ENCODE data around the gene TMEM217. TPM values are rescaled to one million over a fixed set of nuclear protein-coding genes. Genes with fewer than 3 reads are reported as not detected.
"Not testable (repeated sequence)": the region's sequence is repeated elsewhere in the genome, so short reads cannot be mapped to it uniquely, and the experiment has no call there.

Gene TMEM217
- not detected for polyA plus RNA-seq (2012; ENCODE audit: insufficient read depth, insufficient read length)

DNA sequence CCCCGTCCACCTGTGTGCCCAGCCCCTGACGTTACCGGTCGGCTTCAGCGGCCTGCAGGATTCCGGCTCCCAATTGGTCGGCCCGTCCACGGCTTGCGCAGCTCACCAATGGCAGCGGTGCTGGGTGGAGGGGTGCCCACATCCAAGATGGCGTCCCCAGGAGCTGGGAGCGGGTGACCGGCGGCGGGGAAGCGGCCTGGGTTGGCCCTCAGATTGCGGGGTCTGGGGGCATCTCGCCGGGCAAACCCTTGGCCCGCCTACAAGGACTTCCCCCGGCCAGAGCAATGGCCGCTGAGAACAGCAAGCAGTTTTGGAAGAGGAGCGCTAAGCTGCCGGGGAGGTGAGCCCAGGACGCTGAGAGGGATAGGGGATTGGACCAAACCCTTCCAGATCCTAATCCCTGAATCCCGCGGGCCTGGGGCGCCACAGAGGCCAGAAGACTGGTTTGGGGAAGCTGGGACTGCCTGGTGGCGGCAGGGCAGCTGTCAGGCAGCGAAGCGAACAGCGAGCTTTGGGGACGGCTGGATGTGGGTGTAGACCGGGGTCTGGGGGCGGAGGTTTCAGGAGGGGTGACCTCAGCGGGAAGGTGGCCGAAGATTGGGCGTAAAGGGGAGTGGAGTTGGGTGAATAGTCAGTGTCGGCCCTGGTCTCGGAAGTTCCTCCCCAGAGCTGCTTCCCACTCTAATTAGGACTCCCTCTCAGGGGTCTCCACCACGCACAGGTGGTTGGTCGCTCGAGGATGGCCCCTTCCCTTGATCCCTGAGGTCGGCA lies at the start of gene TMEM217, which contains the start of gene TBC1D22B:
Gene TMEM217 (minus strand): TSS at position 511 of the 771 bp plus-strand sequence. CDS start 39,114 bp downstream, outside the sequence.
Gene TBC1D22B (plus strand): TSS at position 139 of the 771 bp plus-strand sequence. CDS start 146 bp downstream, at position 285.
- DNase-seq (ENCODE audit: low read depth, low spot score): peak; percentile 88
- peak within 1 kb of the TSS; percentile 91 for H3K4me3 ChIP-seq (ENCODE audit: low read length)

DNA sequence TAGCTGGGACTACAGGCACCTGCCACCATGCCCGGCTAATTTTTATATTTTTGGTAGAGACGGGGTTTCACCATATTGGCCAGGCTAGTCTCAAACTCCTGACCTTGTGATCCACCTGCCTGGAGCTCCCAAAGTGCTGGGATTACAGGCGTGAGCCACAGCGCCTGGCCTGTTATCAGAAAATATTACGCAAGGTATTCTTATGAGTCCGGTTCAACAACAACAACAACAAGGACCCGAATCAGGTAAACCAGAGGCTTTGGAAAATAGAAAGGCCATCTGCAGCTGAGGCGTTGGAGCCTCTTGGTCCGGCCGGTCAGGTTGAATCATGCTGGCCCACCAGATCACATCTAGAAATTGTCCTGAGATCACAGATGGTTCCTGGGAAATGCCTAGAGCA lies 49.5 kb upstream of the TMEM217 start:
- H3K4me3 ChIP-seq (ENCODE audit: low read length); DNase-seq (ENCODE audit: low read depth, low spot score): not testable (repeated sequence)

DNA sequence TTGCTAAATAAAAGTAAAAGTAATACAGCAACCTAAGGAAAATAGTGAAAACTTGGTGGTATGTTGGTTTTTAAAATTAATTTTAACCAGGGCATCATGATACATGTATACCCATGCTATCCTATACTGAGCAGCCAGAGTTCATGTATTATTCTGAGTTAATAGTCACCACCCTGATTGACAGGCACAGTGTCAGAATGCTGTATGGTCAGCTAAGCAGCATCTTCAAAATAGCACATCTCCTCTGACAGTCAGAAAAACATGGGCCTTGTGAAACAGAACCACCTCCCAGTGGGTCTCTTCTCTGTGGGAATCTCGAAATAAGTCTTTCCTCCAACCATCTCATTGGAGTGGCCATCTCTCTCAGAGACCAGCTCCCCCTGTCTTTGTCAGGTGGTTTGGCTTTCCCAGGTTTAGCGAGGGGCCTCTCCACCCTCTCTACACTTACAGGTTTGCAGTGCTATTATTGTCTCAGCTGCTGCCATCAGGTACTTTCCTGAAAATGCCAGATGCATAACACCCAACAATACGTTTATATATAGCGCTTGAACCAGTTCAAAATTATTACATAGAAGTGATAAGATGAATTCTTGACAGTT lies 48.8 kb upstream of the TMEM217 start:
- no peak for DNase-seq (ENCODE audit: low read depth, low spot score)
- H3K4me3 ChIP-seq (ENCODE audit: low read length): no peak overlapping the region

DNA sequence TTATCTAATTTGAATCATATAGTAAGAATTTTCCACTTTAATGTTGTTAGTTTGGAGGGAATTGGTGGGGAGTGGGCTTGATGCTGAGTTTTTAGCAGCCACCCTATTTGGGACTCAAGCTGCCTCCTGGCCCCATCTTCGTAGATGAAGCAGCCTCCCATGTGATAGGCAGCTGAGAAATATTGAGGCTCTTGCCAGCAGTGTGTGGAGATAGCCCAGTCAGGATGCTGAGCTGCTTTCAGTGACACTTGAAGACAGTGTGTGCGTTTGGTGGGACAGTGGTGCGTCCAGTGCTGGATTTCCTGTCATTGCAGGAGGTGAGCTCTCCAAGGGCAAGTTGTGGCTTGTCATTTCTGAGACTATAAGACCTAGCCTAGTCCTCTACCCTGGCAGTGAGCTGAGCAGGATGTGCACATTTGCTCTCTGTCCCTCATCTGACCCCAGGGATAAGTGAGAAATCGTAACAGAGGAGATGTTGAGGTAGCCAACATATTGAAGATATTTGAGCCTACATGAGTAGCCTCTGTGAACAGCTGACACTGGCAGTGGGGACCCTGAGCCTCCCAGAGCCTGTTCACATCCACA lies 48.0 kb upstream of the TMEM217 start:
- no peak overlapping the region for H3K4me3 ChIP-seq (ENCODE audit: low read length)
- no peak for DNase-seq (ENCODE audit: low read depth, low spot score)

DNA sequence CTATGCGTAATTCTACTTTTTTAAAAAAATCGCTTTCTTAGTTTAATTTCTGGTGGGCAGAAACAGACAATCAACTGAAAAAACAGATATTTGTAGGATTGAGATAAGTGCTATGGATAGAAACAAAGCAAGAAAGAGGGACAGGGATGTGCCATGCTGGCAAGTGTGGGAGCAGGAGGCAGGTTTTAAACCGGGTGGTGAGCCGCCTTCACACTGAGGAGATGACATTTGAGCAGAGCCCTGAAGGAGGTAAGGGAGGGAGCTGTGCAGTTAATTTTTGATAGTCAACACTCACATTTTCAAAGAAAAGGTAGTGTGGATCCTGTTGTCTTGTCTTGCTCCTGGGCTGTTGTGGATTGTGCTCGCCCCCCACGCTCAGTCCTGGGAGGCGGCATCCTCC lies 46.8 kb upstream of the TMEM217 start:
- DNase-seq (ENCODE audit: low read depth, low spot score): no peak
- no peak overlapping the region for H3K4me3 ChIP-seq (ENCODE audit: low read length)

DNA sequence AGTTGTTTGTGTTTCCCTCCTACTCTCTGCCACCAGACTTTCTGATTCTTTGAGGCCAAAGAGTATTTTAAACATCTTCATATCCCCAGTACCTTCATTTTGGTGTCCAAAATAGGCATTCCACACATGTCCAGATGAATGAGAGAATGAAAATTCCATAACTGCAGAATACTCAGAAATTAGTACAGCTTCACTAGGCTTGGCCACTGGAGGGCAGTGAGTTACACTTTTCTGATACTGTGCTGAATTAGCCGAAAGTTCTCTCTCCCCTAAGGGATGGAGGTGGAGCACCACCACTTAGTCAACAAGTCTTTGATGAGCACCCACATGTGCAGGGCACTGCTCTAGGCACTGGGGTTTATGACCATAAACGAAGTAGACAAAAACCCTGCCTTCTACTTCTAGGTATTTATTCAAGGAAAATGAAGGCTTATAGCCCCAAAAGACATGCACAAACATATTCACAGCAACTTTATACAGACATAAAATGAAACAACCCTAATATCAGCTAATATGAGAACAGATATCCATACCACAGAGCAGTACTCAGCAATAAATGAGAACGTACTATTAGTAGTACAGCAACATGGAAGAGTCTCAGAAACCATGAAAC lies 46.1 kb upstream of the TMEM217 start:
- DNase-seq (ENCODE audit: low read depth, low spot score): no peak

DNA sequence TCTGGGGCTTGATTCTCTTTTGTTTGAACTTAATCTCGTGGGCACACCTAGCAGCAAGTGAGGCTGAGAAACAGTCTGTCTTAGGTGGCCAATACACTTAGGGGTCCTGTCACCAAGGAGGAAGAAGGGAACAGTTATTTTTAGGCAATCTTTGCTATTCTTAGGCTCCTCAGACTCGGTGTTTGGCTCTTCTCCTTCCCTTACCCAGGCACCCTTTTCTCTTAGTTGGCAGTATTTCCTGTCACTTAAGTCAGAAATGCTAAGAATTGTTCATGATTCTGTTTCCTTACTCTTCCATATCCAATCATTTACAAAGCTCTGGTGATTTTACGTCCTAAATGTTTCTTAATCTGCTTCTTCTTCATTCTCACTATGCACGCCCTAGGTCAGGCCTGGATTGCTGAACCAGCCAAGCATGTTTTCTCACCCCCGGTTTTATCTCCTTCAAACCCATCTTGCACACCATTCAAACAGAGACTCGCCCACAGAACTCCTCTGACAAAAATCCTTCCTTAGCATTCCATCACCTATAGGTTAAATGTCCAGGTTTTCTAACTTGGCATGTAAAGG lies 45.2 kb upstream of the TMEM217 start:
- no peak for DNase-seq (ENCODE audit: low read depth, low spot score)

More for the DNA sequence above, 46.1 kb upstream of the TMEM217 start:
- no peak overlapping the region for H3K4me3 ChIP-seq (ENCODE audit: low read length)

DNA sequence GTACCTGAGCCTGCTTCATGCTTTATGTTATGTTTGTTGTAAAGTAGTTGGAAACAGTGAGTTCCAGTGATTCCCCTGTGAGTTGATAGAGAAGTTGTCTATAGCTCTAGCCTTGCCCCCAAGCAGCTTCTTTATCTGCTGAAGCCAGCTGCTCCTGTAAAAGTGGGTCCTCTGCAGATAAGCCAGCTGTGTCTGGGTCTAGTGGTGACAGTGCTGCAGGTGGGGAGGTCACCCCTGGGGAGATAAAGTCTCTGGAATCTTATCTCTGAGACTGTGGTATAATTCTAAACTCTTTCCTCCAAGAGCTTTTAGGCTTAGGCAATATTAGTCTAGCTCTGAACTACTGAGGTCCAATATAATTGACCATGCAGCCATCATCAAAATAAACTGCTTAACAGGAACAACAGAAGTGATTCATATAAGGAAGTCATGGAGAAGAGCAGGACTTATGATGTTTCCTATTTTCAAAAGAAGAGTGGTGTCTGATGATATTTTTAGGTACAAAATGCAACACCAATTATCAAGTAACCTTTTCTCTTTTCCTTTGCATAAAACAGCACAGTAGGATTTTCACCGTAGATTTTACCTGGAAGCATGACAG lies 44.2 kb upstream of the TMEM217 start:
- no peak overlapping the region for H3K4me3 ChIP-seq (ENCODE audit: low read length)

More for the DNA sequence above, 45.2 kb upstream of the TMEM217 start:
- no peak overlapping the region for H3K4me3 ChIP-seq (ENCODE audit: low read length)

DNA sequence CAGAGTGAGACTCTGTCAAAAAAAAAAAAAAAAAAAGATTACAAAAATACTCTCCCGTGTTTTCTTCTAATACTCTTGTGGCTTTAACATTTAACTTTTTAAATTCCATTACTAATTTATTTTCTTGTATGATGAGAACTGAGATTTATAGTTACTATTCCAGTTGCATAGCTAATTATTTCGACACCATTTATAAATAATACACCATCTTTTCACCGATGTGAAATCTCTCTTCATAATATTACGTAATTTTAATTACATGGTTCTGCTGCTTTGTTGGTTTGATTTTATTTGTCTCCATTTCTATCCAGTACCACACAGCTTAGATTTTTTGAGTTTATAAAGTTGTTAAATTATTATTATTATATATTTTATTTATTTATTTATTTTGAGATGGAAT lies 42.0 kb upstream of the TMEM217 start:
- H3K4me3 ChIP-seq (ENCODE audit: low read length): no peak overlapping the region
- no peak for DNase-seq (ENCODE audit: low read depth, low spot score)

More for the DNA sequence above, 44.2 kb upstream of the TMEM217 start:
- peak; percentile 60 for DNase-seq (ENCODE audit: low read depth, low spot score)

DNA sequence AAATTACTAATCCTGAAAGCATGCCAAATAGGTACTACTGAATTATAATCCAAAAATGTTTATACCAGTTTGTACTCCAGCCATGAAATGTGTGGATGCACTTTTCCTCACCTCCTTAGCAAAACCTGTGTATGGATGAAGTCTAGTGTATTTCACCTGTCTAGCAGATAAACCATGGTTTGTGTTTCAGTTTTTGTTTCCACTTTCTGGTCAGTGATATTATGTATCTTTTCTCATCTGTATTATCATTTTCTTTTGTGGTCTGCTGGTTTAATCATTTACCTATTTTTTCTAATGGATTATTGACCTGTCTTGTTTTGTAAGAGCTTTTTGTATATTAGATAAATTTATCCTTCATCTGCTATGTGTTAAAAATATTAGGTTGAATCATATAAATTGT lies 41.0 kb upstream of the TMEM217 start:
- H3K4me3 ChIP-seq (ENCODE audit: low read length): no peak overlapping the region
- no peak for DNase-seq (ENCODE audit: low read depth, low spot score)

DNA sequence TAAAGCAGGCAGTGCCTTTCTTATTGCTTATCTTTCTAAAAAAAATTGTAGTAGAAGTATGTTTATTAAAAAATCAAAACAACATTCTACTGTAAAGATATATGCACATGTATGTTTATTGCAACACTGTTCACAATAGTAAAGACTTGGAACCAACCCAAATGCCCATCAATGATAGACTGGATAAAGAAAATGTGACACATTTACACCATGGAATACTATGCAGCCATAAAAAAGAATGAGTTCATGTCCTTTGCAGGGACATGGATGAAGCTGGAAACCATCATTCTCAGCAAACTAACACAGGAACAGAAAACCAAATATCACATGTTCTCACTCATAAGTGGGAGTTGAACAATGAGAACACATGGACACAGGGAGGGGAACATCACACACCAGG lies 39.7 kb upstream of the TMEM217 start:
- not testable (repeated sequence) for DNase-seq (ENCODE audit: low read depth, low spot score); H3K4me3 ChIP-seq (ENCODE audit: low read length)

DNA sequence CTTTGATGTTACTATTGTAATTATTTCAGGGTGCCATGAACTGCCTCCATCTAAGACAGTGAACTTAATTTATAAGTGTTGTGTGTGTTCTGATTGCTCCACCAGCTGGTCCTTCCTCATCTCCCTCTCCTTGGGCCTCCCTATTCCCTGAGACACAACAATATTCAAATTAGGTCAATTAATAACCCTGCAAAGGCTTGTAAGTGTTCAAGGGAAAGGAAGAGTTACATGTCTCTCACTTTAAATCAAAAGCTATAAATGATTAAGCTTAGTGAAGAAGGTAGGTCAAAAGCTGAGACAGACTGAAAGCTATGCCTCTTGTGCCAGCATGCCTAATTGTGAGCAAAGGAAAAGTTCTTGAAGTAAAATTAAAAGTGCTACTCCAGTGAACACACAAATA lies 35.5 kb upstream of the TMEM217 start:
- H3K4me3 ChIP-seq (ENCODE audit: low read length): no peak overlapping the region
- DNase-seq (ENCODE audit: low read depth, low spot score): no peak

DNA sequence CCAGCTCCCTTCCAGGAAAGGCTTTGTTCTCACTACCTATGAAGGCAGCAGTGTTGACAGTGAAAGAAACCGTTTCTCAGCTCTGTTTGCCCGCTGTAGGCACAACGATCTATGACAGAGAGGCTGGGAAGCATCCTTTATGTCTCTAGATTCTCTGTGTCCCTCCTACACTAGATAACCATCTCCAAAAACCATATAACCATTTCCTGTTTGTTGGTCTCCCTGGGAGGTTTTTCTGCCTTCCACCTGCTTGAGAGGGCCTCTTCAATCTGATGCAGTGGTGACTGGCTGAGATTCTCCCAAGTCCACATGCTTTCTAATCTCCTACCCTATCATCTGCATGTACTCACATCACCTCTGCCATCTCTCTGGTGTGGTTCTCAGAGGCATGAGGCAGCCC lies 32.0 kb upstream of the TMEM217 start:
- peak overlapping the region; percentile 11; the same call in 1 of the 2 replicates for H3K4me3 ChIP-seq (ENCODE audit: low read length)
- DNase-seq (ENCODE audit: low read depth, low spot score): peak; percentile 94

DNA sequence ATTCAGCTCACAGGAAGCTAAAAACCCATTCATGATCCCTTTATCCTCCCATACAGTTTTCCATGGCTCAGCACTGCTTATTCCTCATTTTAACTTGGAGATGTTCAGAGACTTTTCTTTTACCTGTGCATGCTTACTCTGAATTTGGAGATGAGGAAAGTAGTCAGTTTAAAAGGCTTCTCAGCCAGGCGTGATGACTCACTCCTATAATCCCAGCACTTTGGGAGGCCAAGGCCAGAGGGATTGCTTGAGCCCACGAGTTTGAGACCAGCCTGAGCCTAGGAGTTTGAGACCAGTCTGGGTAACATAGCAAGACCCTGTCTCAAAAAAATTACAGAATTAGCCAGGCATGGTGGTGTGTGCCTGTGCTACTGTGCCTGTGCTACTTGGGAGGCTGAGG lies 30.3 kb upstream of the TMEM217 start:
- no peak for DNase-seq (ENCODE audit: low read depth, low spot score)
- H3K4me3 ChIP-seq (ENCODE audit: low read length): no peak overlapping the region

DNA sequence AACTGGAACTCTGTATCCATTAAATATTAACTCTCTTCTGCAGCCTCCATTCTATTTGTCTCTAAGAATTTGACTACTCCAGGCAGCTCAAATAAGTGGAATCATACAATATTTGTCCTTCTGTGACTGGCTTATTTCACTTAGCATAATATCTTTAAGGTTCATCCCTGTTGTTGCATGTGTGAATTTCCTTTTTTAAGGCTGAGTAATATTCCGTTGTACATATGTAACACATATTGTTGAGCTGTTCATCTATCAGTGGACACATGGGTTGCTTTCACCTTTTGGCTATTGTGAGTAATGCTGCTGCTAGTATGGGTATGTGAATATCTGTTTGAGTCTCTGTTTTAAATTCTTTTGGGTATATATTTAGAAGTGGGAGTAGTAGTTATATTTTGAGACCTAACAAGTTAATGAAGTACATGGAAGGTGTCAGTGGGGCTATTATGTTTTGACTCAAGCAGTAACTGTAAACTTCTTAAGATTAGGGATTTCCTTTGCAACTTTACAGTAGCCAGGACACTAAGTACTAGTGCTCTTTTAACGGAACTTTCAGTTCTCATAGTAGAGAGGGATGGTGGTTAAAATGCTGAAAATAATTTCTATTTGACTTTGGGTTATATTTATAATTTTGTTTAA lies 29.7 kb upstream of the TMEM217 start:
- no peak for DNase-seq (ENCODE audit: low read depth, low spot score)
- H3K4me3 ChIP-seq (ENCODE audit: low read length): no peak overlapping the region

DNA sequence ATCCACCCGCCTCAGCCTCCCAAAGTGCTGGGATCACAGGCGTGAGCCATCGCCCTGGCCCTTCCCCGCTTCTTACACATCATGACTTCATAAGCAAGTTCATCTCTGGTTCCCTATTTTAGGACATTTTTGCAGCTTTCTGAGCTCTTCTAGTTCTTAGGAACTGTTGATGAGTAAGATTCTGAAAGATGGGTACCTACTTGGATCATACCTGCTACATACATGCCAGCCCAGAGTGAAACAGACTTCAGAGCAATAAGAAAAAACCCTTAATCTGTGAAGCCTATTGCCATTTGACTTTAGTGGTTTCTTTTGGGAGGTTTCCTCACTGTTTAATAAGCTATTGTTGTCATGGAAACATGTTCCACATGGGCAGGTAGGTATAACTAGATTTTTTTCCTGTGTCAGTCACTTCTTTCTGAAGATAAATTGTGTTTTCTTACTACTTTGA lies 27.9 kb upstream of the TMEM217 start:
- DNase-seq (ENCODE audit: low read depth, low spot score): no peak
- H3K4me3 ChIP-seq (ENCODE audit: low read length): no peak overlapping the region

DNA sequence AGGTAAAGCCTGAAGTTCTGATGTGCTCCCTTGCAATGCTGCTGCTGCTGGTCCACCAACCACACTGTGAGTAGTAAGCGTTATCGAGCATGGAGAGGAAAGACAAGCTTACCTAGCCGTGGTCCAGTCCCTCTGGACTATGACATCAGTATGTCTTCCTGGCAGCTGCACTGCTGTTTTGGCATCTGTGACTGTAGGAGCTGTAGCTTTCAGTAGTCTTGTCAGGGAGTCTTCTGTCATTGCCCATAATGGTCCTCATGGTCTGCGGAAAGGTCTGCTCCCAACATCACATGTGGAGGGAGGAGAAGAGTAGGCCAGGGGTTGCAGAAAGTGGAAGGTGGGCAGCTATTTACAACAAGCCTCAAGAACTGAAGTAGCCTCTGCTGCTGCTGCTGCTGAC lies 26.8 kb upstream of the TMEM217 start:
- DNase-seq (ENCODE audit: low read depth, low spot score): no peak

DNA sequence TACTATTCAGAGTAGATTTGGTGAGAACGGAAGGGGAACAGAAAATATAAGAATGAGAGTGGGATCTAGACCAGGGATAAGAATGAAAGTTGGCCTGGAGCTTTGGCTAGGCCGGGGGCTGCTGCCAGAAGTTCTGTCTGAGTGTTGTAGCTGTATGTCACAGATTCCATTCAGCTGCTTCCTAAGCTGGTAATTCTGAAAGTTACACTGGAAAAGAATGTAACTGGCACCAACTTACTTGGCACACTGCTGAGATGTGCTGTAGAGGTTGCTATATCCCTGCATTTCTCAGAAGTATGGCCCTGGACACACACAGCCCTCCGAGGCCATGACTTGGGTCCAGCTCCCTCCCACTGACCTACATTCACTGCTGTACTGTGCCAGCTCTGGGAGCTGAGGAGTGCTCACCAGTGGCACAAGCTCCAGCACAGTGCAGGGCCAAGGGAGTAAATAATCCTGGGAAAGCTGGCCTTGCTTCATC lies 25.8 kb upstream of the TMEM217 start:
- DNase-seq (ENCODE audit: low read depth, low spot score): no peak
- no peak overlapping the region for H3K4me3 ChIP-seq (ENCODE audit: low read length)

More for the DNA sequence above, 26.8 kb upstream of the TMEM217 start:
- no peak overlapping the region for H3K4me3 ChIP-seq (ENCODE audit: low read length)

All from Jurkat, Clone E6-1 (cell line).